K562 (cell line): Measurements from ENCODE around the gene TAS2R19. TPM values are rescaled to one million over a fixed set of nuclear protein-coding genes. Genes with fewer than 3 reads are reported as not detected.

Source experiments
- BMI1 ChIP-seq: fragments of 150-350 bp; IDR thresholded peaks from 2 replicates; pipeline ENCODE4 v1.6.1; 2014; ENCODE audit warnings: low read length
- ELF4 ChIP-seq: fragments of 450-650 bp; formaldehyde crosslinking; IDR thresholded peaks from 2 replicates; pipeline ENCODE4 v1.4.0; 2022; ENCODE audit warnings: missing genetic modification characterization
- ETS2 ChIP-seq: IDR thresholded peaks from 2 replicates; pipeline ENCODE4 v1.6.1; 2016; ENCODE audit warnings: borderline replicate concordance, missing genetic modification characterization, mild to moderate bottlenecking, moderate library complexity, missing compliant biosample characterization; ENCODE audit not compliant: poor library complexity, severe bottlenecking
- HNRNPH1 ChIP-seq: fragments of 200-400 bp; formaldehyde crosslinking; optimal IDR thresholded peaks from 2 replicates; pipeline ENCODE3; 2017; ENCODE audit warnings: low read depth, mild to moderate bottlenecking, low read length, moderate library complexity
- HOXB6 ChIP-seq: fragments of 250-450 bp; sonication (Bioruptor Pico); IDR thresholded peaks from 2 replicates; pipeline ENCODE4 v1.5.1; 2022; ENCODE audit warnings: mild to moderate bottlenecking, borderline replicate concordance
- MCM2 ChIP-seq: fragments of 450-650 bp; IDR thresholded peaks from 2 replicates; pipeline ENCODE4 v1.6.1; 2017; ENCODE audit warnings: low read depth, mild to moderate bottlenecking
- PTTG1 ChIP-seq: fragments of 450-650 bp; IDR thresholded peaks from 2 replicates; pipeline ENCODE4 v1.6.1; 2016; ENCODE audit warnings: low read depth, mild to moderate bottlenecking, missing genetic modification characterization, missing compliant biosample characterization
- SMAD4 ChIP-seq: fragments of 250-450 bp; sonication (Bioruptor Pico); conservative IDR thresholded peaks from 2 replicates; pipeline ENCODE4 v1.8.0; 2021; ENCODE audit warnings: inconsistent platforms, mild to moderate bottlenecking, moderate library complexity
- TEAD1 ChIP-seq, 2 experiments: fragments of 450-650 bp in 1 of 2; sonication (generic) in 1 of 2; formaldehyde crosslinking; IDR thresholded peaks; 2 replicates each; pipeline versions ENCODE4 v1.4.0 to v1.8.0; 2020 to 2022; ENCODE audit warnings: mild to moderate bottlenecking in 2 of 2, missing genetic modification reagents in 1 of 2
- ZBTB5 ChIP-seq: fragments of 450-650 bp; IDR thresholded peaks from 2 replicates; pipeline ENCODE4 v1.6.1; 2017; ENCODE audit warnings: antibody characterized with exemption
- ZMIZ1 ChIP-seq, 2 experiments: fragments of 150-350 bp in 1 of 2; IDR thresholded peaks; 2 replicates each; pipeline ENCODE4 v1.6.1; 2012 to 2016; ENCODE audit warnings: low read depth in 2 of 2, low read length in 2 of 2, mild to moderate bottlenecking in 1 of 2, moderate library complexity in 1 of 2
- ZSCAN29 ChIP-seq: fragments of 450-650 bp; IDR thresholded peaks from 2 replicates; pipeline ENCODE4 v1.6.1; 2017
- polyA plus RNA-seq, 8 experiments: library from polyadenylated mRNA; depleted of rRNA in 4 of 8; stranded (reverse) in 5 of 8; unstranded in 3 of 8; fragments of >200 nt; fragmentation: Nextera tagmentation in 2 of 8; fragmentation: Illumina TruSeq in 1 of 8; extraction: Ambion mirVana in 2 of 8; extraction: Trizol in 1 of 8; gene quantifications; 2 replicates each; pipeline versions ENCODE4 v1.2.1 to v1.2.3, GENCODE V29; 2011 to 2014; ENCODE audit warnings: inconsistent platforms in 1 of 8, missing spikeins in 1 of 8
- total RNA-seq, 7 experiments: library from RNA; depleted of rRNA in 6 of 7; stranded (reverse); fragments of >200 nt in 6 of 7; fragmentation: Illumina TruSeq in 2 of 7; extraction: Trizol in 2 of 7; gene quantifications; 2 replicates each; pipeline versions ENCODE4 v1.2.1 to v1.2.3, GENCODE V29; 2011 to 2021; ENCODE audit warnings: low replicate concordance in 1 of 7
- TF ChIP-seq, protein P1 (sequence below): fragments of 450-650 bp; IDR thresholded peaks from 2 replicates; pipeline ENCODE4 v1.6.1; 2017; ENCODE audit warnings: antibody characterized with exemption, mild to moderate bottlenecking
- TF ChIP-seq, protein P2 (sequence below): fragments of 250-450 bp; sonication (Bioruptor Pico); IDR thresholded peaks from 2 replicates; pipeline ENCODE4 v1.6.1; 2021; ENCODE audit warnings: mild to moderate bottlenecking

TAS2R19 gene
- total and polyA plus RNA-seq, 9 of the 15 experiments (the other 6 are each of a cell fraction or from before 2014, with no cell fraction given), result 0.13 to 3.0 (median 0.86) TPM; not detected in 2

DNA sequence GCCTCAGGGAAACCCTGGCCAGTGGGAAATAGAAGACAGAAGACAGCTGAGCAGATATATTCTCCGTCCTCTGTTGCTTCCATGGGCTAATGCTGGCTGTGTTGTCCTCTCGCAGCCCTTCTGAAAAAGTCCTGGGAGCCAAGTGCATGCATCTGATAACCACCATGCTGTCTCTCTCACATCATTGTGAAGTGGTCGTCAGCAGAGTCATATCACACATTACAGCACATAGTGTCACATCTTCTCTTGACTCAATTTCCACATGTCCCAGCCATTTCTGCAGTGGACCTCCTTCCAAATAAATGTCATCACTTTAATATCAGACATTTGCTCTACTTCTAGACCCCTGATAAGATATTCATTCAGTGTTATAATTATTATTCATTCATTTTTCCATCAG, 28.1 kb downstream of the TAS2R19 start (continued):
- TF ChIP-seq ZMIZ1 (IDR thresholded peaks at IDR 0.05; ENCODE audit: low read depth in 2 of 2, low read length in 2 of 2) (no peak), HNRNPH1 (no peak), SMAD4 (CRISPR knock-in tag) (no peak), BMI1 (no peak), TEAD1 (CRISPR knock-in tag; IDR thresholded peaks at IDR 0.05) (no peak), HOXB6 (no peak), MCM2 (no peak), ZBTB5 (no peak), ELF4 (CRISPR knock-in tag) (no peak), ZSCAN29 (no peak), PTTG1 (tag) (no peak), ETS2 (tag) (no peak)
- TF ChIP-seq, protein P1, sequence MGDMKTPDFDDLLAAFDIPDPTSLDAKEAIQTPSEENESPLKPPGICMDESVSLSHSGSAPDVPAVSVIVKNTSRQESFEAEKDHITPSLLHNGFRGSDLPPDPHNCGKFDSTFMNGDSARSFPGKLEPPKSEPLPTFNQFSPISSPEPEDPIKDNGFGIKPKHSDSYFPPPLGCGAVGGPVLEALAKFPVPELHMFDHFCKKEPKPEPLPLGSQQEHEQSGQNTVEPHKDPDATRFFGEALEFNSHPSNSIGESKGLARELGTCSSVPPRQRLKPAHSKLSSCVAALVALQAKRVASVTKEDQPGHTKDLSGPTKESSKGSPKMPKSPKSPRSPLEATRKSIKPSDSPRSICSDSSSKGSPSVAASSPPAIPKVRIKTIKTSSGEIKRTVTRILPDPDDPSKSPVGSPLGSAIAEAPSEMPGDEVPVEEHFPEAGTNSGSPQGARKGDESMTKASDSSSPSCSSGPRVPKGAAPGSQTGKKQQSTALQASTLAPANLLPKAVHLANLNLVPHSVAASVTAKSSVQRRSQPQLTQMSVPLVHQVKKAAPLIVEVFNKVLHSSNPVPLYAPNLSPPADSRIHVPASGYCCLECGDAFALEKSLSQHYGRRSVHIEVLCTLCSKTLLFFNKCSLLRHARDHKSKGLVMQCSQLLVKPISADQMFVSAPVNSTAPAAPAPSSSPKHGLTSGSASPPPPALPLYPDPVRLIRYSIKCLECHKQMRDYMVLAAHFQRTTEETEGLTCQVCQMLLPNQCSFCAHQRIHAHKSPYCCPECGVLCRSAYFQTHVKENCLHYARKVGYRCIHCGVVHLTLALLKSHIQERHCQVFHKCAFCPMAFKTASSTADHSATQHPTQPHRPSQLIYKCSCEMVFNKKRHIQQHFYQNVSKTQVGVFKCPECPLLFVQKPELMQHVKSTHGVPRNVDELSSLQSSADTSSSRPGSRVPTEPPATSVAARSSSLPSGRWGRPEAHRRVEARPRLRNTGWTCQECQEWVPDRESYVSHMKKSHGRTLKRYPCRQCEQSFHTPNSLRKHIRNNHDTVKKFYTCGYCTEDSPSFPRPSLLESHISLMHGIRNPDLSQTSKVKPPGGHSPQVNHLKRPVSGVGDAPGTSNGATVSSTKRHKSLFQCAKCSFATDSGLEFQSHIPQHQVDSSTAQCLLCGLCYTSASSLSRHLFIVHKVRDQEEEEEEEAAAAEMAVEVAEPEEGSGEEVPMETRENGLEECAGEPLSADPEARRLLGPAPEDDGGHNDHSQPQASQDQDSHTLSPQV, result no peak
- TF ChIP-seq, protein P2, sequence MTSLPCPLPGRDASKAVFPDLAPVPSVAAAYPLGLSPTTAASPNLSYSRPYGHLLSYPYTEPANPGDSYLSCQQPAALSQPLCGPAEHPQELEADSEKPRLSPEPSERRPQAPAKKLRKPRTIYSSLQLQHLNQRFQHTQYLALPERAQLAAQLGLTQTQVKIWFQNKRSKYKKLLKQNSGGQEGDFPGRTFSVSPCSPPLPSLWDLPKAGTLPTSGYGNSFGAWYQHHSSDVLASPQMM, result no peak
